ENCODE data around the gene OSBPL9.

DNA sequence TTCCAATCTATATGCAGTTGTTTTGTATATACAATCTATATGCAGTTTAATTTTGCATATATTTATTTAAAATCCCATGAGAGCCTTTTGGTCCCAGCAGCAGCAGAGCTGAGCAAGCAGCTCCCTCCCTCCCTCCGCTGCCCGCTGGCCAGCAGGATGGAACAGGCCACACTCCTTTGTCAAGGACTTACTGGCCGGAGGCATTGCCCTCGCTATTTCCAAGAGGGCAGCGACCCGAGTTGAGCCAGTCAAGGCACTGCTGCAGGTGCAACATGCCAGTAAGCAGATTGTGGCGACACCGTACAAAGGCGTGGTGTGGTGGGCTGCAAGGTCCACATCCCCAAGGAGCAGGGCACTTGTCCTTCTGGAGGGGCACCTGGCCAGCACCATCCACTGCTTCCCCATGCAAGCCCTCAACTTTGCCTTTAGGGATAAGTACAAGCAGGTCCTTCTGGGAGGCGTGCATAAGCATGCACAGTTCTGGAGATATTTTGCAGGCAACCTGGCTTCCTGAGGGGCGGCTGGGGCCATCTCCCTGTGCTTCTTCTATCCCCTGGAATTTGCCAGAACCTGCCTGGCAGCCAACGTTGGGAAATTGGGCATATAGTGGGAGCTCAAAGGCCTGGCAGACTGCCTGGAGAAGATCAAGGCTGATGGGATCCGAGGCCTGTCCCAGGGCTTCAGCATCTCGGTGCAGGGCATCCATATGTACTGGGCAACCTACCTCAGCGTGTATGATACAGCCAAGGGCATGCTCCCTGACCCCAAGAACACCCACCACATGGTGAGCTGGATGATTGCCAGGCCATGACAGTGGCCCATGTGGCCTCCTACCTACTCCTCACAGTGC is 92.2 kb downstream of the OSBPL9 start:
- TF ChIP-seq, protein P1, sequence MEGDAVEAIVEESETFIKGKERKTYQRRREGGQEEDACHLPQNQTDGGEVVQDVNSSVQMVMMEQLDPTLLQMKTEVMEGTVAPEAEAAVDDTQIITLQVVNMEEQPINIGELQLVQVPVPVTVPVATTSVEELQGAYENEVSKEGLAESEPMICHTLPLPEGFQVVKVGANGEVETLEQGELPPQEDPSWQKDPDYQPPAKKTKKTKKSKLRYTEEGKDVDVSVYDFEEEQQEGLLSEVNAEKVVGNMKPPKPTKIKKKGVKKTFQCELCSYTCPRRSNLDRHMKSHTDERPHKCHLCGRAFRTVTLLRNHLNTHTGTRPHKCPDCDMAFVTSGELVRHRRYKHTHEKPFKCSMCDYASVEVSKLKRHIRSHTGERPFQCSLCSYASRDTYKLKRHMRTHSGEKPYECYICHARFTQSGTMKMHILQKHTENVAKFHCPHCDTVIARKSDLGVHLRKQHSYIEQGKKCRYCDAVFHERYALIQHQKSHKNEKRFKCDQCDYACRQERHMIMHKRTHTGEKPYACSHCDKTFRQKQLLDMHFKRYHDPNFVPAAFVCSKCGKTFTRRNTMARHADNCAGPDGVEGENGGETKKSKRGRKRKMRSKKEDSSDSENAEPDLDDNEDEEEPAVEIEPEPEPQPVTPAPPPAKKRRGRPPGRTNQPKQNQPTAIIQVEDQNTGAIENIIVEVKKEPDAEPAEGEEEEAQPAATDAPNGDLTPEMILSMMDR (IDR thresholded peaks at IDR 0.05; ENCODE audit: insufficient read depth, low read length): no peak
- TF ChIP-seq POLR2AphosphoS5 (IDR thresholded peaks at IDR 0.05; ENCODE audit: low read depth) (no peak), SPI1 (IDR thresholded peaks at IDR 0.05; ENCODE audit: borderline replicate concordance, low read depth) (no peak)
- TF ChIP-seq, protein P2, sequence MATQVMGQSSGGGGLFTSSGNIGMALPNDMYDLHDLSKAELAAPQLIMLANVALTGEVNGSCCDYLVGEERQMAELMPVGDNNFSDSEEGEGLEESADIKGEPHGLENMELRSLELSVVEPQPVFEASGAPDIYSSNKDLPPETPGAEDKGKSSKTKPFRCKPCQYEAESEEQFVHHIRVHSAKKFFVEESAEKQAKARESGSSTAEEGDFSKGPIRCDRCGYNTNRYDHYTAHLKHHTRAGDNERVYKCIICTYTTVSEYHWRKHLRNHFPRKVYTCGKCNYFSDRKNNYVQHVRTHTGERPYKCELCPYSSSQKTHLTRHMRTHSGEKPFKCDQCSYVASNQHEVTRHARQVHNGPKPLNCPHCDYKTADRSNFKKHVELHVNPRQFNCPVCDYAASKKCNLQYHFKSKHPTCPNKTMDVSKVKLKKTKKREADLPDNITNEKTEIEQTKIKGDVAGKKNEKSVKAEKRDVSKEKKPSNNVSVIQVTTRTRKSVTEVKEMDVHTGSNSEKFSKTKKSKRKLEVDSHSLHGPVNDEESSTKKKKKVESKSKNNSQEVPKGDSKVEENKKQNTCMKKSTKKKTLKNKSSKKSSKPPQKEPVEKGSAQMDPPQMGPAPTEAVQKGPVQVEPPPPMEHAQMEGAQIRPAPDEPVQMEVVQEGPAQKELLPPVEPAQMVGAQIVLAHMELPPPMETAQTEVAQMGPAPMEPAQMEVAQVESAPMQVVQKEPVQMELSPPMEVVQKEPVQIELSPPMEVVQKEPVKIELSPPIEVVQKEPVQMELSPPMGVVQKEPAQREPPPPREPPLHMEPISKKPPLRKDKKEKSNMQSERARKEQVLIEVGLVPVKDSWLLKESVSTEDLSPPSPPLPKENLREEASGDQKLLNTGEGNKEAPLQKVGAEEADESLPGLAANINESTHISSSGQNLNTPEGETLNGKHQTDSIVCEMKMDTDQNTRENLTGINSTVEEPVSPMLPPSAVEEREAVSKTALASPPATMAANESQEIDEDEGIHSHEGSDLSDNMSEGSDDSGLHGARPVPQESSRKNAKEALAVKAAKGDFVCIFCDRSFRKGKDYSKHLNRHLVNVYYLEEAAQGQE (IDR thresholded peaks at IDR 0.05; ENCODE audit: insufficient replicate concordance, low read depth): no peak
